Suprapubic skin (tissue), 4 donors: ENCODE measurements around the gene GPR139. TPM values are rescaled to one million over a fixed set of nuclear protein-coding genes. Genes with fewer than 3 reads are reported as not detected.

ENCODE experiments used
- DNase-seq, 2 donors: peaks; one replicate each; pipeline ENCODE4 v3.0.0-alpha.2; 2019; ENCODE audit warnings: low spot score in 2 of 2
- H3K27ac ChIP-seq: fragments of 200-600 bp; sonication (generic); one replicate; pipeline ENCODE4 v1.5.1; 2019
- H3K27me3 ChIP-seq: fragments of 200-600 bp; sonication (generic); one replicate; pipeline ENCODE4 v1.5.1; 2019
- H3K36me3 ChIP-seq: fragments of 200-600 bp; sonication (generic); one replicate; pipeline ENCODE4 v1.5.1; 2019
- H3K4me1 ChIP-seq: fragments of 200-600 bp; sonication (generic); one replicate; pipeline ENCODE4 v1.5.1; 2019
- H3K4me3 ChIP-seq: fragments of 200-600 bp; sonication (generic); one replicate; pipeline ENCODE4 v1.5.1; 2019; ENCODE audit warnings: mild to moderate bottlenecking
- H3K9me3 ChIP-seq: fragments of 200-600 bp; sonication (generic); one replicate; pipeline ENCODE4 v1.5.1; 2019
- CTCF ChIP-seq, 2 donors: fragments of 200-600 bp in 1 of 2; fragments of 450-650 bp in 1 of 2; sonication (generic) in 1 of 2; IDR thresholded peaks; one replicate each; pipeline ENCODE4 v1.5.1; 2016 to 2019; ENCODE audit warnings: antibody characterized with exemption in 2 of 2, mild to moderate bottlenecking in 1 of 2, moderate library complexity in 1 of 2
- EP300 ChIP-seq: sonication (generic); formaldehyde crosslinking; IDR thresholded peaks from one replicate; pipeline ENCODE4 v1.6.1; 2017; ENCODE audit warnings: antibody characterized with exemption
- POLR2A ChIP-seq, 2 donors: fragments of 450-650 bp; IDR thresholded peaks; one replicate each; pipeline ENCODE4 v1.6.1; 2017; ENCODE audit warnings: antibody characterized with exemption in 2 of 2, mild to moderate bottlenecking in 2 of 2, moderate library complexity in 2 of 2
- POLR2AphosphoS5 ChIP-seq, 3 donors: sonication (generic); formaldehyde crosslinking; IDR thresholded peaks; one replicate each; pipeline ENCODE4 v1.6.1; 2017; ENCODE audit warnings: antibody characterized with exemption in 3 of 3
- WGBS: methylation state at CpG from one replicate; pipeline ENCODE4 v1.1.5; 2018; 5-methylcytosine and 5-hydroxymethylcytosine counted together
- total RNA-seq, 4 donors: library from RNA; depleted of rRNA; stranded (reverse); fragments of >200 nt; gene quantifications; one replicate each; pipeline ENCODE4 v1.1.0, GENCODE V29; 2016

GPR139 gene
- total RNA-seq, 4 donors from 2014 or later = not detected

GRCh38 chr16:20104563-20105183 lies 31.0 kb upstream of the GPR139 start:
- 73% methylated on average over 4 of the region's 4 CpGs for WGBS
- Histone ChIP-seq H3K9me3 (no peaks in the 10 kb centered on the region), H3K27me3 (no peaks in the 10 kb centered on the region), H3K4me3 (no peak overlapping the region), H3K4me1 (no peaks in the 10 kb centered on the region), H3K36me3 (no peaks in the 10 kb centered on the region), H3K27ac (no peak overlapping the region)
- DNase-seq = no peak
- no peak for TF ChIP-seq POLR2AphosphoS5 (IDR thresholded peaks at IDR 0.05)
- TF ChIP-seq POLR2A (IDR thresholded peaks at IDR 0.05) = no peak
- no peak for TF ChIP-seq EP300
- TF ChIP-seq CTCF (IDR thresholded peaks at IDR 0.05) = no peak

GRCh38 chr16:20102521-20102920 lies 28.8 kb upstream of the GPR139 start:
- H3K27ac ChIP-seq = no peak overlapping the region
- TF ChIP-seq POLR2A (IDR thresholded peaks at IDR 0.05) (no peak), POLR2AphosphoS5 (IDR thresholded peaks at IDR 0.05) (no peak), EP300 (no peak), CTCF (IDR thresholded peaks at IDR 0.05) (no peak)
- 78% methylated on average over 1 of the region's 1 CpG for WGBS
- no peak overlapping the region for H3K4me3 ChIP-seq
- H3K36me3 ChIP-seq = no peaks in the 10 kb centered on the region
- H3K4me1 ChIP-seq = no peaks in the 10 kb centered on the region
- no peaks in the 10 kb centered on the region for H3K27me3 ChIP-seq
- no peak for DNase-seq
- no peaks in the 10 kb centered on the region for H3K9me3 ChIP-seq

GRCh38 chr16:20102021-20102420 lies 28.3 kb upstream of the GPR139 start:
- H3K36me3 ChIP-seq = no peaks in the 10 kb centered on the region
- DNase-seq = no peak
- no peak overlapping the region for H3K27ac ChIP-seq
- 75% methylated on average over 2 of the region's 2 CpGs for WGBS
- no peak overlapping the region for H3K4me3 ChIP-seq
- H3K4me1 ChIP-seq = no peaks in the 10 kb centered on the region
- no peaks in the 10 kb centered on the region for H3K27me3 ChIP-seq
- no peaks in the 10 kb centered on the region for H3K9me3 ChIP-seq
- TF ChIP-seq CTCF (IDR thresholded peaks at IDR 0.05) = no peak
- TF ChIP-seq POLR2A (IDR thresholded peaks at IDR 0.05) = no peak
- TF ChIP-seq EP300 = no peak
- TF ChIP-seq POLR2AphosphoS5 (IDR thresholded peaks at IDR 0.05) = no peak

- no peaks in the 10 kb centered on the region for H3K9me3 ChIP-seq
- no peaks in the 10 kb centered on the region for H3K4me1 ChIP-seq
- no peaks in the 10 kb centered on the region for H3K36me3 ChIP-seq
- H3K27me3 ChIP-seq = no peaks in the 10 kb centered on the region
- H3K4me3 ChIP-seq = no peak overlapping the region
- no peak overlapping the region for H3K27ac ChIP-seq
- no peak for DNase-seq
- WGBS = 59% methylated on average over 4 of the region's 4 CpGs
- TF ChIP-seq POLR2AphosphoS5 (IDR thresholded peaks at IDR 0.05) (no peak), EP300 (no peak), CTCF (IDR thresholded peaks at IDR 0.05) (no peak), POLR2A (IDR thresholded peaks at IDR 0.05) (no peak)
Measured at GRCh38 chr16:20099375-20099774, 25.7 kb upstream of the GPR139 start.

- no peak for DNase-seq
- Histone ChIP-seq H3K4me1 (no peaks in the 10 kb centered on the region), H3K27ac (no peak overlapping the region), H3K27me3 (peaks cover 7% of the 10 kb centered on the region), H3K4me3 (no peak overlapping the region), H3K9me3 (no peaks in the 10 kb centered on the region), H3K36me3 (no peaks in the 10 kb centered on the region)
- TF ChIP-seq POLR2AphosphoS5 (IDR thresholded peaks at IDR 0.05) (no peak), EP300 (no peak), POLR2A (IDR thresholded peaks at IDR 0.05) (no peak), CTCF (IDR thresholded peaks at IDR 0.05) (no peak)
- WGBS = 58% methylated on average over 3 of the region's 3 CpGs
Measured at GRCh38 chr16:20094157-20094556, 20.5 kb upstream of the GPR139 start.
